ENCODE data around the gene FOXN3. TPM values are rescaled to one million over a fixed set of nuclear protein-coding genes. Genes with fewer than 3 reads are reported as not detected.

The FOXN3 gene
- total and polyA plus RNA-seq, 2 donors (not counting 3 experiments of a cell fraction or from before 2014, with no cell fraction given): 16.9 to 41.8 TPM

DNA sequence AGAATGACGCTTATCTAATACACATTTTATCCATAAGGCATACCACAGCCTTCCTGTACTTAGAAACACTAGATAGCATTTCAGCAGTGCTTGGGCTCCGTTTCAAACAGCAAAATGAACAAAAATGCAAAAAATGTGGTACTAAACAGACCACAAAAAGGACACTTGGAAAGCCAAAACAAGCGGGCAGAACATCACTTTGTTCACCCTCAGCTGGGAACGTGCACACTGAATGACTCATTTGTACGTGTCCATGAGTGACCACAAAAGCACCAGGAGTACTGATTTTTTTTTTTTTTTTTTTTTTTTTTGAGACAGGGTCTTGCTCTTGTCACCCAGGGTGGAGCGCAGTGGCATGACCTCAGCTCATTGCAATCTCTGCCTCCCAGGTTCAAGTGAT, 8.9 kb upstream of the FOXN3 start:
- CTCF ChIA-PET: interaction anchor here (0.6 kb wide), 1 partner anchor 508 kb away, joined by 3 read pairs; no protein-coding TSS in a partner anchor
- H3K9ac ChIP-seq (replicated peaks; ENCODE audit: extremely low read depth, insufficient read depth, low read length): no peak overlapping the region

DNA sequence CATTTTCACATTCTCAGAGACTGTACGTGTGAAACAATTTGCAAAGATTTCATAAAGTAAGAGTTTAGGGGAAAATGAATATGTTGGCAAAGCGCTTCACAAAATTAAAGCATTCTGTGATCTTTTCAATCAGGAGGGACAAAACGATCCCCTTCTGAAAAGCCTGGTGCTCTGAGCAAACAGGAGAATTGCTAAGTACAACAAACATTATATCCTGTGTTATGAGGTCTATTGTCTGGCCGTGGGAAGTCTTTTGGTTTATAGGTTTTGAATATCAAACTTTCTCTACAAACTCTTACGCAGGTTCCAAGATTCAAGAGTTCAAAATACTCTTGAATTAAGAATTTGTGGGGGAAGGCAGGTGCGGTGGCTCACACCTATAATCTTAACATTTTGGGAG, 7.2 kb upstream of the FOXN3 start:
- TF ChIP-seq FOS (IDR thresholded peaks at IDR 0.05; ENCODE audit: borderline replicate concordance, insufficient read depth, low read length): no peak
- TF ChIP-seq POLR2A (IDR thresholded peaks at IDR 0.05; ENCODE audit: low read depth, low read length): no peak
- TF ChIP-seq, protein P1, sequence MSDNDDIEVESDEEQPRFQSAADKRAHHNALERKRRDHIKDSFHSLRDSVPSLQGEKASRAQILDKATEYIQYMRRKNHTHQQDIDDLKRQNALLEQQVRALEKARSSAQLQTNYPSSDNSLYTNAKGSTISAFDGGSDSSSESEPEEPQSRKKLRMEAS (IDR thresholded peaks at IDR 0.05; ENCODE audit: insufficient read depth, insufficient read length): no peak
- TF ChIP-seq EZH2 (IDR thresholded peaks at IDR 0.05; ENCODE audit: borderline replicate concordance, low read depth, low read length, severe bottlenecking): no peak
- no peak for TF ChIP-seq GATA2 (IDR thresholded peaks at IDR 0.05; ENCODE audit: insufficient read depth, insufficient read length, low read depth, low read length)
- TF ChIP-seq, protein P2, sequence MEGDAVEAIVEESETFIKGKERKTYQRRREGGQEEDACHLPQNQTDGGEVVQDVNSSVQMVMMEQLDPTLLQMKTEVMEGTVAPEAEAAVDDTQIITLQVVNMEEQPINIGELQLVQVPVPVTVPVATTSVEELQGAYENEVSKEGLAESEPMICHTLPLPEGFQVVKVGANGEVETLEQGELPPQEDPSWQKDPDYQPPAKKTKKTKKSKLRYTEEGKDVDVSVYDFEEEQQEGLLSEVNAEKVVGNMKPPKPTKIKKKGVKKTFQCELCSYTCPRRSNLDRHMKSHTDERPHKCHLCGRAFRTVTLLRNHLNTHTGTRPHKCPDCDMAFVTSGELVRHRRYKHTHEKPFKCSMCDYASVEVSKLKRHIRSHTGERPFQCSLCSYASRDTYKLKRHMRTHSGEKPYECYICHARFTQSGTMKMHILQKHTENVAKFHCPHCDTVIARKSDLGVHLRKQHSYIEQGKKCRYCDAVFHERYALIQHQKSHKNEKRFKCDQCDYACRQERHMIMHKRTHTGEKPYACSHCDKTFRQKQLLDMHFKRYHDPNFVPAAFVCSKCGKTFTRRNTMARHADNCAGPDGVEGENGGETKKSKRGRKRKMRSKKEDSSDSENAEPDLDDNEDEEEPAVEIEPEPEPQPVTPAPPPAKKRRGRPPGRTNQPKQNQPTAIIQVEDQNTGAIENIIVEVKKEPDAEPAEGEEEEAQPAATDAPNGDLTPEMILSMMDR (IDR thresholded peaks at IDR 0.05; ENCODE audit: extremely low read depth in 1 of 2, insufficient read depth in 1 of 2, low read depth in 1 of 2, low read length in 2 of 2): no peak
- TF ChIP-seq JUN (IDR thresholded peaks at IDR 0.05; ENCODE audit: borderline replicate concordance, insufficient read depth, insufficient read length, low read depth): no peak
- no peak for TF ChIP-seq MYC (IDR thresholded peaks at IDR 0.05; ENCODE audit: low read depth, low read length)
- no peak for TF ChIP-seq POLR2AphosphoS5 (IDR thresholded peaks at IDR 0.05; ENCODE audit: insufficient read depth, low read depth, low read length)
- Histone ChIP-seq H3K79me2 (ENCODE audit: control insufficient read depth, insufficient read depth, low read length) (no peaks in the 10 kb centered on the region), H3K4me2 (ENCODE audit: insufficient read depth, low read length) (no peak overlapping the region), H3K4me3 (replicated peaks in 1 of 3; ENCODE audit: insufficient read depth in 1 of 3, low read depth in 1 of 3, low read length in 3 of 3) (no peak overlapping the region), H3K36me3 (ENCODE audit: control insufficient read depth in 2 of 2, extremely low read depth in 1 of 2, insufficient read depth in 2 of 2, low read length in 2 of 2) (no peaks in the 10 kb centered on the region), H4K20me1 (replicated peaks; ENCODE audit: control insufficient read depth, extremely low read depth, insufficient read depth, low read length) (no peaks in the 10 kb centered on the region), H3K27ac (ENCODE audit: insufficient read depth, low read depth, low read length) (no peak overlapping the region), H3K4me1 (ENCODE audit: control insufficient read depth, extremely low read depth, insufficient read depth, low read length) (peaks cover 6% of the 10 kb centered on the region), H2AFZ (ENCODE audit: low read depth, low read length) (no peak overlapping the region), H3K27me3 (ENCODE audit: control insufficient read depth in 2 of 2, insufficient read depth in 2 of 2, low read length in 2 of 2) (no peaks in the 10 kb centered on the region), H3K9ac (replicated peaks; ENCODE audit: extremely low read depth, insufficient read depth, low read length) (no peak overlapping the region), H3K9me1 (replicated peaks; ENCODE audit: control insufficient read depth, extremely low read depth, insufficient read depth, low read length) (no peaks in the 10 kb centered on the region), H3K9me3 (replicated peaks; ENCODE audit: control insufficient read depth, insufficient read depth, low read length) (no peaks in the 10 kb centered on the region)
- DNase-seq (ENCODE audit: low read depth, low spot score) (no peak), FAIRE-seq (no peak)
- POLR2A ChIA-PET: no interaction called here
- intact Hi-C loops (cut with micrococcal nuclease) (no loop called here), dilution Hi-C loops (cut with MboI; ENCODE audit: extremely low pct_ligation_motif_present, low sequenced_read_pairs) (no loop called here)
- CTCF ChIA-PET: interaction anchor here (0.7 kb wide), 1 partner anchor 378 kb away, joined by 3 read pairs; no protein-coding TSS in a partner anchor
- BruUV-seq (replicated peaks): no TSS peak

More for the DNA sequence above, 8.9 kb upstream of the FOXN3 start:
- Histone ChIP-seq H3K4me2 (ENCODE audit: insufficient read depth, low read length) (peak overlapping the region; percentile 0), H2AFZ (ENCODE audit: low read depth, low read length) (no peak overlapping the region), H3K79me2 (ENCODE audit: control insufficient read depth, insufficient read depth, low read length) (no peaks in the 10 kb centered on the region), H3K4me1 (ENCODE audit: control insufficient read depth, extremely low read depth, insufficient read depth, low read length) (peaks cover 23% of the 10 kb centered on the region), H3K27me3 (ENCODE audit: control insufficient read depth in 2 of 2, insufficient read depth in 2 of 2, low read length in 2 of 2) (no peaks in the 10 kb centered on the region), H3K36me3 (ENCODE audit: control insufficient read depth in 2 of 2, extremely low read depth in 1 of 2, insufficient read depth in 2 of 2, low read length in 2 of 2) (no peaks in the 10 kb centered on the region), H3K27ac (ENCODE audit: insufficient read depth, low read depth, low read length) (peak overlapping the region; percentile 60), H3K9me1 (replicated peaks; ENCODE audit: control insufficient read depth, extremely low read depth, insufficient read depth, low read length) (no peaks in the 10 kb centered on the region), H3K9me3 (replicated peaks; ENCODE audit: control insufficient read depth, insufficient read depth, low read length) (no peaks in the 10 kb centered on the region), H4K20me1 (replicated peaks; ENCODE audit: control insufficient read depth, extremely low read depth, insufficient read depth, low read length) (no peaks in the 10 kb centered on the region), H3K4me3 (replicated peaks in 1 of 3; ENCODE audit: insufficient read depth in 1 of 3, low read depth in 1 of 3, low read length in 3 of 3) (no peak overlapping the region)
- no TSS peak for BruUV-seq (replicated peaks)
- peak; percentile 55 for DNase-seq (ENCODE audit: low read depth, low spot score)
- TF ChIP-seq FOS (IDR thresholded peaks at IDR 0.05; ENCODE audit: borderline replicate concordance, insufficient read depth, low read length) (peak; percentile 86), JUN (IDR thresholded peaks at IDR 0.05; ENCODE audit: borderline replicate concordance, insufficient read depth, insufficient read length, low read depth) (peak; percentile 58), POLR2AphosphoS5 (IDR thresholded peaks at IDR 0.05; ENCODE audit: insufficient read depth, low read depth, low read length) (peak; percentile 56)
- TF ChIP-seq, protein P2 (IDR thresholded peaks at IDR 0.05; ENCODE audit: extremely low read depth in 1 of 2, insufficient read depth in 1 of 2, low read depth in 1 of 2, low read length in 2 of 2): no peak
- peak; percentile 68 for FAIRE-seq
- intact Hi-C loops (cut with micrococcal nuclease): loop anchor here (5.0 kb wide), 1 partner anchor 81 kb away; no protein-coding TSS in a partner anchor
- dilution Hi-C loops (cut with MboI; ENCODE audit: extremely low pct_ligation_motif_present, low sequenced_read_pairs): no loop called here
- POLR2A ChIA-PET: no interaction called here
